KG1 (cell line): ENCODE measurements around the gene ANXA4.
"Not testable (repeated sequence)": the region's sequence is repeated elsewhere in the genome, so short reads cannot be mapped to it uniquely, and the experiment has no call there.

ENCODE experiments used
- DNase-seq: peaks from one replicate; lab custom pipeline; 2025; lab: John Stamatoyannopoulos, UW

Gene ANXA4

DNA sequence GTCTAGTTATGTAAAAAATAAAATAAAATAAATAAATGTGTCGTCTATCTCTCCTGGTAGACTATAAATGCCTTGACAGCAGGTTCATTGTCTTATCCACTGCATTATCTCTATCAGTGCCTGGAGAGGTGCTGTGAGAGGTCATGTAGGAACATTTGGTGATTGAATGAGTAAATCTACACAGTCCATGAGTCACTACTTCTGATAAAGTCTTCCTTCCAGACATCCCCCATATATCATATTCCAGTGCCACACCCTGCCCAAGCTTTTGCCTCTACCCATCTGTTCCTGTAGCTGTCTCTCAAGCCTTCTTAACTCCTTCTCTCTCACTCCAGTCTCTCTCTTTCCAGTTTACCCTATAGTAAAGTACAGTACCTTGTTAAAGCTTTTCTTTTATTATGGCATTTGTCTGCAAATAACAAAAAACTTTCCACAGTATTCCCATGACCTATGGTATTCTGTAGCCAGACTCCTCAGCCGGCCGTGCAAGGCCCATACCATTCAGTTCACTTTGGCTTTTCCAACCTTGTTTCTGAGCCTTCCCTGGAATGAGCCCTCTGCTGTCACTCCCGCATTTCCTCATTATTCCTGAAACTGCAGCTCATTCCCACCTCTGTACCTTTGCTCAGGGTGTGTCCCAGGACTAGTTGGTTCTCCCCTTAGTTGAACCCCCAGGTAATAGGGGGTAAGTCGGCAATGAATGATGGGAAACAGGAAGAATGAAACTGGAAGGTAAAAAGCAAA lies 37.5 kb downstream of the ANXA4 start:
- no peak for DNase-seq

DNA sequence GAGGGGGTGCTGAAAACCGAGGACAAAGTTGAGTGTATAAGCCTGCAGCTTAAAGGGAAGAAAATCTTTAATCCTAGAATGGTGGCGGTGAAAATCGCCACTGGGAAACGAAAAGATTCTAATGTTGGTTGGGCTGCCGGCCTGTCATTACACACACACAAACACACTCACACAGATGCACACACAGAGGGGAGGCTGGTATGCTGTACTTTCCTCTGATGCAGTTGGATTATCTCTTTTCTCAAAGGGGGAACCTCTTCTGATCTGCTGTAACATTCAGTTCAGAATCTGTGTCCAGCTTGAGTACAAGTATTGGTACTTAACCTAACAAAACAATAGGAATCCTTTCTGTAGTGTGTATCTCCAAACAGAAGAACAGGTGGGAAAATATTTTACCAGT lies 39.0 kb downstream of the ANXA4 start:
- DNase-seq = no peak

DNA sequence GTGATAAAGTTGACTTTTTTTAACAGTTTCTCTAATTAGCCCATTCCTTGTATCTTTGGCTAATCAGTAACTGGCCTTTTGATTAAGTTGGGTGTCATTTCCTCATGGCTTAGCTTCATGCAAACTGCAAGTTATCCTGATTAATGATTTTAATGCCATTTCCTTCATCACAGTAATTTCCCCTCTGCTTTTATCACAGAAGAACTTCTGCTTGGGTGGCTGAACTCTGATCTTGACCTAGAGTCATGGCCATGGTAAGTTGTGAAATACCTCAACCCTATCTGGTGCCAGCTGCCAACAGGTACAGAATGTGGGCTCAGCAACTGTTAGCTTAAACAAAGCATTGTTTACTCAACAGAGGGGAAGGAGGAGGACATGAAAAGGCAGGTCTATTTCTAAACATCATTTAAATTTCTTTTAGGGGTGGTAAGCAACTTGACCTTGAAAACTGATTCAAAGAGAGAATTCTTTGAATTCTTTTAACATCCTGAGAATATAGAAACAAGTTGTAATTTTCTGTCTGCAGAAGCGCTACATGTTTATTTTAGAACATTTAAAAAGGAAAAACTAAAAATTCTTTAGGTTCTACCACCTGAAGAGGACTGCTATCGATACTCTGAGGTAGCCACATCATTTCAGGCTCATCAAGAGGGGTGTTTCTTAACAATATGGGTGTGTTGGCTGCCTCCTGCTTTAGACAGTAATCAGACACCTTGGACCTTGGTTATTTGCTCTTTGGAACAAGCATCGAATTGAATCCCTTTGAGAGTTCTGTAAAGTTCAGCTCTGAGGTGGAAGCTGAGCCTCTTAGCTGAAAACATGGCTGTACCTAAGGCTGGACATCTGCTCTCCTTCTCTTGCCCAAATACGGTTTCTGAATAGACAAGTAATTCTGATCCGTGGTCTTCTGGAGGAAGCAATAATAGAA lies 39.7 kb downstream of the ANXA4 start:
- DNase-seq = no peak

DNA sequence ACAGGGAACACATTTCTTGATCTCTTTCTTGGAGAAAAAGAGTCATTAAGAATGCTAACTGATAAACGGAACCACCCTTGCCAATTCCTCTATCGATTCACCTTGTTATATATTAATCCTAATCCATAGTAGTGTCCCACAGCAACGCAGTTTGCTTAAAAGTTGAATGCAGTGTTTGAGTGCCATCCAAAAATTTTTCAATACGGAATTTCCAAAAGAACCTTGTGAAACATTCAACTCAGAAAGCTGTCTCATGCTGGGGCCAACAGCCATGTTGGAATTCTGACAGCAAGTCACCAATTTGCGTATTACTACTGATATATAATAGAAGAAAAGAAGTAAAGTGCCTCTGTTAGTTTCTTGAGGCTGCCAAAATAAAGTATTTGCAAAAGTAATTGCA lies 42.3 kb downstream of the ANXA4 start:
- no peak for DNase-seq

DNA sequence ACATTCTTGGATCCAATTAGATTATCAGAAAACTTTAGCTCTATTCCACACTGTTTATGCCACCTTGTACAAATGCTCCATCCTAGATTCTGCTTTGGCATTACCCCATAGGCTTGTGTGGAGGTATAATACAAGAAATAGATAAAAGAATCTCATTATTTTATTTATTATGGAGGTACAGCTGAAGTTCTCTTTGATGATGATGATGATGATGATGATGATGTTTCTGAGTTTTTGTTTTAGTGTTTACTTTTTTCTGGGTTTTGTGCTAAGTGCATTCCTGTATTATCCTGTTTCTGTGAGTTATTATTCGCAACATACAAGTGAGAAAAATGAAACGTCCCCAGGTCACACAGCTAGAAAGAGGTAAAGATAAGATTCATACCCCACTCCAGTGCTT lies 43.4 kb downstream of the ANXA4 start:
- DNase-seq = no peak

DNA sequence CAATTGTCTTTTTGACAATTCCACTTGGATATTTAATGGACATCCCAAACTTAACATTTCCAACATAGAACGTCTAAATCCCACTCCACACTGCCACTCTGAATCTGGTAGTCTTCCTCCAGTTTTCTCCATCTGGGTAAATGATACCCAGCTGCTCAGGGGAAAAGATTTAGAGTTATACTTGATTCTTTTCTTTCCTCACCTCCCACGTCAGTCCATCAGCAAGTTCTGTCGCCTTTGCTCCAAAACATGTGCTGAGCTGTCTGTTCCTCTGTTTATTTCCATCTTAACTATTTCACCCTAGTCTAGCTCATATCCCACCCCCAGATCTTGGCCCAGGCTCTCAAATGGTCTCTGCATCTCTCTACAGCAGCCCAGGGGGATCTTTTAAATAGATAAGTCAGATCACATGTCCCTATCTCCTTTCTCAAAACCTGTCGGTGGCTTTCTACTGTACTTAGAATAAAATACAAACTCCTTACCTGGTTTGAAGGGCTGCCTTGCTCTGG lies 44.2 kb downstream of the ANXA4 start:
- DNase-seq = no peak

DNA sequence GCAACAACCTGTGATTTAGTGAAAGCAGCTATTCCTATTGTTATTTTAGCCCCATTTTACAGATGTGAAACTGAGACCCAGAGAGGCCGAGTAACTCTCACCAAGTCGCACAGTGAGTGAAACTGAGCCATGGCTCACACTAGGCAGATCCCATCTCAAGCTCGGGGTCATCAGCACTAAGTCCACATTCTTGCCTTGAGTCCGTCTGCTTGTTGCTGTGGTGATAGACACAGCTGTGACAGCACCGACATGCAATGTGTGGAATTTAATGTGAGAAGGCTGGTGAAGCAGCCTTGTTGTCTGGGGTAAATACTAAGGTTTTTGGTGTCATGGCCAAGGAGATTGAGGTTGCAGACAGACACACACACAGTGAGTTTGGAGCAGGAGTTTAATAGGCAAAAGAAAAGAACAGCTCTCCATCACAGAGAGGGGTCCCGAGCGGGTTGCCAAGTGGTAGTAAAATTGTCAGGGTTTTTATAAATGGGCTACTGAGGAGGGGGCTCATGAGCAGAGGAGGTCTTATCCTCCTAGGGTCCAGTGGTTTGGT lies 47.3 kb downstream of the ANXA4 start:
- DNase-seq = no peak

DNA sequence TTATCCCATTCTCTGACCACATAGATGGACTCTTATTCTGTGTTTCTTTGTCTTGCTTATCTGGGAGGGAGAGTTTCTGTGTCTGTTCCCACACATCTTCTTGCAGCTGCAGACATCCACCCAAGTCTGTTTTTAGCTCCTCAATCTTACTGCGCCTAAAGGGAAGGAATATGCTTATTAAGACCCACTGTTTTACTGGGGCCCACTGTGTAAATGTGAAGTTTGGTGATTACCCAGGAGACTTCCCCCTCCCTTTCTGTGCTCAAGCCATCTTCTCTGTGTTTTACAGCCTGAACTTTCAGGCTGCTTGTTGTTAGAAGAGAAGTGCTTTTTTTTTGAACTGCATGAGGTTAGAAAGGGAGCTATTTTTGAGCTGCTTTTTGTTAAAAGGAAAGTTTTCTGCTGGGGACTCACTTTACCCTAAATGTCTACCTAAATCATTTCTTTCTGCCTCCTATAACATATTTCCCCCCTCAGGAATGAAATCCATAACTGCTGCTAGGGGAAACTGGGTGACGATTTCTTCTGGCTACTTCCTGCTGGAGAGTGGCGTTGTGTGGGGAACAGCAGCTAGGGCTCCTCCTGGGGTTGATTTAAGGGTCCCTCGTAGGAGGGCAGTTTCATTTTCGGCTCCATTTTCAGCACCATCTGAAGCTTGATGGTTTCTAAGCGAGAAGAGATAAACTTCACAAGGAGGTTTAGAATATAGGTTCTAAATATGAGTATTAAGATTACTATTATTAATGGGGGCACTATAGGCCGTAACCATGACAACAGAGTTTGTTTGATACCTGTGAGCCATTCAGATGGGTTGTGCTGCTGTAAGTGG lies 48.1 kb downstream of the ANXA4 start:
- no peak for DNase-seq

DNA sequence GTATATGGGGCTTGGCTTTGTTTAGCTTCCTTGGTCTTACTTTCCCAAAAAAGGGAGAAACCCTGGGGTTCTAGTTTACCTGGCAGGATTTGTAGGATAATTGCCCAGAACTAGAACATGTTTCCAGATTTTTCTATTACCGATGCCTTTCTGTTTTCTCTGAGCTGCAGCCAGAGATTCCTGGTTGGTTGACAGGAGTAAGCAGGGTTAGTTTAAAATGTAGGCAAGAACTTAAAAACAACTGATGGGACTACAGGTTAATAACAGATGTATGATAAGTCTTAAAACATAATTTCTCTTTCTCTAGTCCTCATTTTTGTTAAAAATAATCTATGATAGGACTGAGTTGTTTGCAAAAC lies 48.6 kb downstream of the ANXA4 start:
- DNase-seq = no peak

DNA sequence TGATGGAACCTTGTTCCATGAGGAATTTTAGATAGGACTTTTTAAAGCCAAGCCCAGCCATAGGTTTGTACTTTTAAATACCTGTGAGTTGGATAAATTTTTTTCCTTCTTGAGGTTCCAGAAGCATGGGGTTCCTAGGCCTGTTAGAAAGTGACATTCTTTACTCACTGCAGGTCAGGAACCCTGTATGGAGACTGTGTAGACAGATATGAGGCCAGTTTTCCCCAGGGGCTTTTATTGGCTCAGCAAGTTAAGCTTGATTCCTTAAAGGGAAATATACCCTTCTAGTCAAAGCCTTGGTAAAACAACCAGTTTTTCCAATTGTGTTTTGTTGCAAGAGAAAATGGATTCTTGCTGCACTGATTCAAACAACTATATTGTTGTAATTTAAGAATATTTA lies 49.1 kb downstream of the ANXA4 start:
- DNase-seq = no peak

DNA sequence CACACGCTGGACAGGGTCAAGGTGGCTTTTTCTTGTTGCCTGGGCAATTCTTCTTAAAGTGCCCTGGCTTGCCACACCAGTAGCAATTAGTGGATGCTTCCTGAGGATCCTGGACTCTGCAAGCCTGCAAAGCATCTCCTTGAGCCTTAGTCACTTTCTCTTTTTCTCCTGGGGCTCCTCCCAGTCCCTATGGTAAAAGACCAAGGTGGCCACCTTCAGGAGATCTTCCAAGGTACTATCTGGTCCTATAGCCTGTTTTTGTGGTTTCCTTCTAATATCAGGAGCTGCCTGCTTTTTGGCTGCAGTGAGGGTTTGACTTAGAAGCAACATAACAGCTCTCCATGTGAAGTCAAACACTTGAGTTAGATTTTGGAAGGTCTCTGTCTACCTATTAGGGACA lies 54.2 kb downstream of the ANXA4 start:
- DNase-seq = no peak

DNA sequence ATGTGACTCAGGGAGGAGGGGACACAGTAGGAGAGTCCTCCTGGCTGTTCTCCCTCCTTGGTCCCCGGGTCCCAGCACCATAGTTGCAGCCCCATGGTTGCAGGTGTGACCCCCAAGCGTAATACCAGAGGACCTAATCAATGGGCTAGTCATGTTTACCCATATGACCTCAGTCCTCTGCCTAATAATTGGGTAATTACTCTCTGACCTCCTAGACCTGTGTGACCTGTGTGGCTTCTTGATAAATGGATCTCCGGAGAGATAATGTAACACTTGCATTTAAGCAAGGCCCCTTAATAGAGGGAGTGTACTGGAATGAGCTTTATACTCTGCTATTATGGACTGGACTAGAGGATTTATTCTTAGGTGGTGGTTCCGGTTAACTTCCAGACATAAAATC lies 55.3 kb downstream of the ANXA4 start:
- DNase-seq = no peak

DNA sequence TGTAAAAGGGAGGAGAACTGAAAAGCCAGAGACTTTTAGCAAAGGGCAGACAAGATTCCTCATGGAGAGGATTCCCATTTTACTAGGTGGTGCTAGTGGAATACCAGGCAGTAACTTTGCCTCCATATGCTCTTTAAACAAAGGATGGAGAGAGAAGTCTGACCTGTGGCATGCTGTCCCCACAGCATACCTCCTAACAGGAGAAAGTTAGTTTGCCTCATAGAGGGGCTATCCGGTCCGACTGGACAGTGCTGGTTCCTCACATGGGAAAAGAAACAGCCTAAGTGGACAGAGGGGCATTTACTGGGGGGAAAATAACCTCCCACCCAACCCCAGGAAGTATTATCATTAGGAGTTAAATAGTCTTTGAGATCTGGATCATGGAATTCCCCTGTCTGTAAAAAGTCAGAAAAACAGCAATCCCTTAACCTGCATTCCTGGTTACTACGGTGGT lies 55.9 kb downstream of the ANXA4 start:
- no peak for DNase-seq

DNA sequence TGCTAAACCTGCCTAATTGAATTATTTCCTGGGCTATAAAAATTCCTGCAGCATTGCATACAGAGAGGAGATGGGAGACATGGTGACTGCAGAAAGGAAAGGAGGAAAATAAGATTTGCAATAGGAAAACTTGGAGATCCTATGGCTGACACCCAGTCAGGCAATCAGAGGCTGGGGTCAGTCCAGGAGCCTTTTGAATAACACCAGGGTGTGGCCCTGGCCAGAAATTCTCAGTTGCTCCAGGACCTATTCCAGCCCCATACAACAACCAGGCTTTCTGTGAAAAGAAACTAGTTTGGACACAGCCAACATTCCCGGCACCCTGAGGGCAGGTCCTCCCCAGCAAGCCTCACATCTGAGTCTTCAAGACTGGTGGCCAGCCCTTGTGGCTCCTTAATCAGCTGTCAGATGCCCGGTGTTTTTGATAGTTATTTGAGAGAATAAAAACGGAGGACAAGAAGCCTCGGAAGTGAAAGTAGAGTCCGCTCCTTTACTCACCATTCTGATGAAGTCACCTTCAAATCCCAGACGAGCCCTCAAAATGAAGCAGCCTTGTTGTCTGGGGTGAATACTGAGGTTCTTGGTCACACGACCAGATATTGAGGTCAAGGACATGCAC lies 56.5 kb downstream of the ANXA4 start:
- no peak for DNase-seq

DNA sequence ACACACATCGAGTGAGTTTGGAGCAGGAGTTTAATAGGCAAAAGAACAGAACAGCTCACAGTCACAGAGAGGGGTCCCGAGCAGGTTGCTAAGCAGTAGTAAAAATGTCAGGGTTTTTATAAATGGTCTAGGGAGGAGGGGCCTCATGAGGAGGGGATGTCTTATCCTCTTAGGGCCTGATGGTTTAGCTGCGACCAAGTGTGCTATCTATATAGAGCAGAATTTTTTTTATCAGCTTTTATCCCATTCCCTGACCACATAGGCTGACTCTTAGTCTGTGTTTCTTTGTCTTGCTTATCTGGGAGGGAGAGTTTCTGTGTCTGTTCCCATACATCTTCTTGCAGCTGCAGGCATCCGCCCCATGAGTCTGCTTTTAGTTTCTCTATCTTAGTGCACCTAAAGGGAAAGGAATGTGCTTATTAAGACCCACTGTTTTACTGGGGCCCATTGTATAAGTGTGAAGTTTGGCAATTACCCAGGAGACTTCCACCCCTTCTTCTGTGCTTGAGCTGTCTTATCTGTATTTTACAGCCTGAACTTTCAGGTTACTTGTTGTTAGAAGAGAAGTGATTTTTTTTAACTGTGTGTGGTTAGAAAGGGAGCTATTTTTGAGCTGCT lies 57.1 kb downstream of the ANXA4 start:
- DNase-seq = no peak

DNA sequence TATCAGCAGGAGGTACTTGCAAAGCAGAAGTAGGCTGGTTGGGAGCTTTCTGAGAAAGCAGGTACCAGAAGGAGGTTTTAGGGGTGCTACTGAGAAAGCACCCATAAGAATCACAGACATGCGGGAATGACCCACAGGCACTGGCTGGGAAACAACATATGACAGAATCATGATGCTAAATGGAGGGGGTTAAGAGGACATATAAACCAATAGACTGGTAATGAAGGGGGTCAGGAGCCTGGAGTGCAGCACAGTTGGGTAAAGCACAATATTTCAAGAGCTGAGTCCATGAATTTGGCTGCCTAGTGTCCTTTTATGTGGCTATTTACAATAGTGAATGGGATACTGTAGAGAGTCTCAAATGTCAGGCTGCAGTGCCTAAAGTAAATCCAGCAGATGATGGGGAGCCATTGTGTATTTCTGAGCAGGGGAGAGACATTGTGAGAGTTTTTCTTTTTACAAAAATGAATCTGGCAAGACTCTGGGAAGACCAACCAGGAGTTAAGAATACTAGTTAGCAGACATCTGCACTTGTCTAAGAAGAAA lies 59.9 kb downstream of the ANXA4 start:
- no peak for DNase-seq

DNA sequence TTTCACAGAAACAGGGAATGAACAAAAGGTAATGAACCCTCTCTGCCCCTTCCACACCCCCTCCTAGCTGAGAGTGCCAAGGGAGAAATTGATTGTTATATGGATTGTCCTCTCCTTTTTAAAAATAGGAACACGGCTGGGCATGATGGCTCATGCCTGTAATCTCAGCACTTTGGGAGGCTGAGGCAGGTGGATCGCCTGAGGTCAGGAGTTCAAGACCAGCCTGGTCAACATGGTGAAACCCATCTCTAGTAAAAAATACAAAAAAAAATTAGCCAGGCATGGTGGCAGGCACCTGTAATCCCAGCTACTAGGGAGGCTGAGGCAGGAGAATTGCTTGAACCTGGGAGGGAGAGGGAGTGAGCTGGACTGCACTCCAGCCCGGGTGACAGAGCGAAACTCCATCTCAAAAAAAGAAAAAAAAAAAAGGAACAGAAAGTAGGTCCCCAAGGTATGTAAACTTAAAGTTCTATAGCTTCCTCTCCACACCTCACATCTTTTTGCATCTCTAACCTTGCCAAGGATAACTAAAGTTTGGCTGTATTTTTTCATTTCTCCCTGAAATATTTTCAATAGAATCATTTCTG lies 60.9 kb downstream of the ANXA4 start:
- not testable (repeated sequence) for DNase-seq

DNA sequence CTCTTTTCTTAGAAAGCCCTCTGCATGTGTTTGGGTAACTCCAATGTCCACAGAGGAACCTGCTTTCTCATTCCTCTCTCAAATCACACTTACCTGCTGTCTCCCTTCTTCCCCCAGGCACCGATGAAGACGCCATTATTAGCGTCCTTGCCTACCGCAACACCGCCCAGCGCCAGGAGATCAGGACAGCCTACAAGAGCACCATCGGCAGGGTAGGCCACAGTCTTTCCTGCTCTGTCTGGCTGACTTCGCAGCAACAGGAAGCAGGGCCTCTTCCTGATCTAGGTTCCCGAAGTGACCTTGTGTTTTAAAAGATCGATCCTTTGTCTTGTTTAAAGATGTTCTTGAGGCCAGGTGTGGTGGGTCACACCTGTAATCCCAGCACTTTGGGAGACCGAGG lies 62.5 kb downstream of the ANXA4 start:
- DNase-seq = no peak

DNA sequence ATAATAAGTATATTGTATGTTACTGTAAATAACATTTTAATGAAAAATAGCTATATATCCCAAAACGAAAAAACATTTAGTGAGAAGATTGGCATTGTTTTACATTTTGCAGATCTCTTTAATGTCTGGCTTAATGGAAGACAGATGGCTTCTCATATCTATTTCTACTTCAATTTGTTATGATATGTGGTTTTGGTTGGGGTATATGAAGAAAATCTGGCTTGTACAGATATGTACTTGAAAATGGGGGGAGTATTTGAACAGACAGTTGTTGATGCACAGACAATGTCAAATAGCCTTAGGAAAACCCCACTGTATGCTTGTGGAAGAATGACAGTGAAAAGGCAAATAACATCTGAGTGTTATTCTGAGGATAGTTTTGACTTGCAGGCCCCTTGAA lies 64.0 kb downstream of the ANXA4 start:
- DNase-seq = no peak

DNA sequence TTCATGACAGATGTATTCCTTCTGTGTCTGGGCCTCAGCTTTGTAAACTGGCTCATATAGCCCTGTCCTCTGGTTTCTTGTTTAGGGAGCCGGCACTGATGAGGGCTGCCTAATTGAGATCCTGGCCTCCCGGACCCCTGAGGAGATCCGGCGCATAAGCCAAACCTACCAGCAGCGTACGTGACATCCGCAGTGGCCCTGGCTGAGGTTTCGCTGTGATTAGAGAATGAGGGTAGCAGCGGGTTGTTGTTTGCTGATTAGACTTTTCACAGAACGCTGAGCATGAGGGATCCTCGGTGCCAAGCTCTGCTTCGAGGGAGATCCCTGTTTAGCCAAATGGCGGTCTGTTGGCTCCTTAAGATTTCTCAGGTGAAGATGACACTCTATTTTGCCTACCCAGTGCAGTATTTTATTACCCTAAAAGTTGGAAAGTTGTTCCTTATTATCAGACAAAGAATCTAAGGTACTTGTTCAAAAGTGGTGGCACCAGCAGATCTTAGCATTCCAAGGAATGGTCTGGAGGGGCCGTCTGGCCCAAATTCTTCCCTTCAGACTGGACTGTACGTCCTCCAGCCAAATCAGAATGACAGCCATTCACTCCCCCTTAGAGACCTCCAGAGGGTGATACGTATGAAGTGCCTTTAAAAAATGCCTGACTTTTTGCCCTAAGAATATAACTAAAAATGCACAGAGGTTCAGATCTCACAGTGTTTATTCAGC lies 66.0 kb downstream of the ANXA4 start:
- no peak for DNase-seq
